Measurements from ENCODE around the gene PSME3. TPM values are rescaled to one million over a fixed set of nuclear protein-coding genes. Genes with fewer than 3 reads are reported as not detected.

PSME3 gene
- total and polyA plus RNA-seq, 2 experiments from 2014 or later, result 86.4 to 99.5 TPM

DNA sequence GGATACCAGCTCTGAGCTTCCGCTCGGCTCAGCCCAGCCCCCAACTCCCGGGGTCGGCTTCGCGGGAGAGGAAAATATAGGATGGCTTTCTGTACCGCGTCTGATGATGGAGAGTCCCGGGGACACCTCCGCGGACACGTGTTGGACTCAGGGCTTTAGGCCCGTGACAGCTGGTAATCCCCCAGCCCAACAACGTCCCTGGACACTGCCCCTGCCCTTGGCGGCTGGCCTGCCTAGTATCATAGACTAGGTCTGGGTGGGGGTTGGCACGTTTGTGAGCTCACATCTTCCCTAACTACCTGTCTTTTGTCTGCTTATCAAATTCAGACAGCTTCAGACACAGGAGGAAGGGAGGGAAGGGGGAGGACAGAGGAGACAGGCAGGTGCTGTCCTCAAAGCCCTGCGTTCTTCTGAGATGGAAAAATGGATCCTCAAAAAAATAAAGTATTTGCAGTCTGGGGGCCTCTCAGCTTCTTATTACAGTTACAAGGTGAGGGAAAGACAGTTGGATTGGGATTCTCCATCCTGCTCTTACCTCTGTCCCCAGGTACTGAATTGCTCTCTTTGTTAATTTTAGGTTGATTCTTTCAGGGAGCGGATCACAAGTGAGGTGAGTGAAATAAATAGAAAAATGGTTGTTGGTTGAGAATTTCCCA lies 698 bp downstream of the PSME3 start:
- peaks cover 37% of the 10 kb centered on the region for H3K79me2 ChIP-seq
- H3K9me2 ChIP-seq (replicated peaks; ENCODE audit: insufficient read depth), result no peaks in the 10 kb centered on the region

DNA sequence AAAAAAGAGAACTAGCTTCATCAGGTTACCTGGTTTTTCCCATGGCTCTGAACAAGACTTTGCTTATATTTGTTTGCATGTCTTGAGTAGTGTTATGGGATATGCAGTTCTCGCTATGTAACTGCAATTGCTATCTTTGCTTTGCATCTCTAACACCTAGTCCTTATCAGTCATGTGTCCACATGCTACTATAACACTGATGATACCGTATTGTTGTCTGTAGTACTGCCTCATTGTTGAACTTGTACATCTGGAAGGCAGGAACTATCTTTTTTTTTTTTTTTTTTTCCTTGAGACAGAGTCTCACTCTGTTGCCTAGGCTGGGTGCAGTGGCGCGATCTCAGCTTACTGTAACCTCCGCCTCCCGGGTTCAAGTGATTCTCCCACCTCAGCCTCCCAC lies 2.5 kb downstream of the PSME3 start:
- Histone ChIP-seq H3K79me2 (peaks cover 37% of the 10 kb centered on the region), H4K20me1 (ENCODE audit: insufficient read depth, poor library complexity, severe bottlenecking) (no peaks in the 10 kb centered on the region), H3K36me3 (replicated peaks; ENCODE audit: insufficient read depth, low read depth) (no peaks in the 10 kb centered on the region), H3K27ac (no peak overlapping the region), H3K27me3 (no peaks in the 10 kb centered on the region), H3K4me3 (no peak overlapping the region), H3K9me3 (ENCODE audit: low read depth) (no peaks in the 10 kb centered on the region), H2AFZ (no peak overlapping the region), H3K9me2 (replicated peaks; ENCODE audit: insufficient read depth) (no peaks in the 10 kb centered on the region), H3K4me1 (ENCODE audit: insufficient read depth) (peaks cover 6% of the 10 kb centered on the region), H3K4me2 (no peak overlapping the region)
- WGBS (ENCODE audit: low lambda C conversion rate, missing lambda C conversion rate), result 97% methylated on average over 6 of the region's 6 CpGs
- no peak for TF ChIP-seq EZH2phosphoT487 (IDR thresholded peaks at IDR 0.05; ENCODE audit: low read depth, severe bottlenecking, unreplicated experiment)
- TF ChIP-seq, protein P1, sequence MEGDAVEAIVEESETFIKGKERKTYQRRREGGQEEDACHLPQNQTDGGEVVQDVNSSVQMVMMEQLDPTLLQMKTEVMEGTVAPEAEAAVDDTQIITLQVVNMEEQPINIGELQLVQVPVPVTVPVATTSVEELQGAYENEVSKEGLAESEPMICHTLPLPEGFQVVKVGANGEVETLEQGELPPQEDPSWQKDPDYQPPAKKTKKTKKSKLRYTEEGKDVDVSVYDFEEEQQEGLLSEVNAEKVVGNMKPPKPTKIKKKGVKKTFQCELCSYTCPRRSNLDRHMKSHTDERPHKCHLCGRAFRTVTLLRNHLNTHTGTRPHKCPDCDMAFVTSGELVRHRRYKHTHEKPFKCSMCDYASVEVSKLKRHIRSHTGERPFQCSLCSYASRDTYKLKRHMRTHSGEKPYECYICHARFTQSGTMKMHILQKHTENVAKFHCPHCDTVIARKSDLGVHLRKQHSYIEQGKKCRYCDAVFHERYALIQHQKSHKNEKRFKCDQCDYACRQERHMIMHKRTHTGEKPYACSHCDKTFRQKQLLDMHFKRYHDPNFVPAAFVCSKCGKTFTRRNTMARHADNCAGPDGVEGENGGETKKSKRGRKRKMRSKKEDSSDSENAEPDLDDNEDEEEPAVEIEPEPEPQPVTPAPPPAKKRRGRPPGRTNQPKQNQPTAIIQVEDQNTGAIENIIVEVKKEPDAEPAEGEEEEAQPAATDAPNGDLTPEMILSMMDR (IDR thresholded peaks at IDR 0.05; ENCODE audit: poor library complexity), result no peak
- no peak for TF ChIP-seq EZH2 (IDR thresholded peaks at IDR 0.05; ENCODE audit: borderline replicate concordance)
- DNase-seq (ENCODE audit: low spot score), result no peak

More for the DNA sequence above, 698 bp downstream of the PSME3 start:
- Histone ChIP-seq H3K4me3 (peak overlapping the region; percentile 47), H3K27me3 (no peaks in the 10 kb centered on the region), H3K36me3 (replicated peaks; ENCODE audit: insufficient read depth, low read depth) (no peaks in the 10 kb centered on the region), H3K9me3 (ENCODE audit: low read depth) (no peaks in the 10 kb centered on the region), H4K20me1 (ENCODE audit: insufficient read depth, poor library complexity, severe bottlenecking) (no peaks in the 10 kb centered on the region), H3K4me1 (ENCODE audit: insufficient read depth) (peaks cover 6% of the 10 kb centered on the region), H3K4me2 (peak overlapping the region; percentile 88), H3K27ac (peak overlapping the region; percentile 89), H2AFZ (peak overlapping the region; percentile 92)
- TF ChIP-seq, protein P1 (IDR thresholded peaks at IDR 0.05; ENCODE audit: poor library complexity), result no peak
- TF ChIP-seq EZH2 (IDR thresholded peaks at IDR 0.05; ENCODE audit: borderline replicate concordance) (no peak), EZH2phosphoT487 (IDR thresholded peaks at IDR 0.05; ENCODE audit: low read depth, severe bottlenecking, unreplicated experiment) (no peak)
- 6% methylated on average over 18 of the region's 18 CpGs for WGBS (ENCODE audit: low lambda C conversion rate, missing lambda C conversion rate)
- DNase-seq (ENCODE audit: low spot score), result peak; percentile 28

DNA sequence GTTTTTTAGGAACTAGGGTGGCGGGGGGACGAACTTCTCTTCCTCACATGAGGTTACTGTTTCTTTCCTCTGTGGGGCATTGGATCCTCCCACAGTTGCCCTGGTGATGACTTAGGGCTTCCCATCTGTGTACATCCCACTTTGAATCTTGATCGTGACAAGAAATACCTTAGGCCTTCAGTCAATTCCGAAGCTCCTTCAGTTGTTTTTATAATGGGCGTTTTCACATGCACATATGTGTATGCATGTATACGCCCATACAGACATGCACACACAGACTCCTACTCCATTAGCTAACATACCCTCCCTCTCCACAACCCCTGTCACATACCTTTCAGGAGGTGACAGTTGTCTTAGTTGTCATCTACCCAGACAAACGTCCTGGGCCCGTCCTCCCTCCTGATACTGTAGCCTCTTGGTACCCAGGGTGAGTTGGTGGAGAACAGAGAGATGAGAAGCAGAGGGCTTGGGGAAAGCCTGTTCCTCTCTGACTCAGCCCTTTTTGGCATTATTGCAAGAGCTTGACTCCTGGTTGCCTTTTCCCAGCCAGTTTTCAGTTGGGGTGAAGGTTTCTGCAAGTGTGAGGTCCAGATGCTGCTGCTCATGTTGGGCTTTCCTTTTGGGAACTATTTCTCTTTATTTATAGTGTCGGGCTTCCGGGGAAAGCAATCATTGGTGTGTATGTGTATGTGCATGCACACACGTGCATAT lies 8.9 kb downstream of the PSME3 start:
- Histone ChIP-seq H3K79me2 (no peaks in the 10 kb centered on the region), H3K36me3 (replicated peaks; ENCODE audit: insufficient read depth, low read depth) (no peaks in the 10 kb centered on the region), H3K9me2 (replicated peaks; ENCODE audit: insufficient read depth) (no peaks in the 10 kb centered on the region), H2AFZ (no peak overlapping the region), H3K4me2 (no peak overlapping the region), H3K4me3 (no peak overlapping the region), H3K4me1 (ENCODE audit: insufficient read depth) (no peaks in the 10 kb centered on the region), H3K27me3 (no peaks in the 10 kb centered on the region), H3K27ac (no peak overlapping the region), H4K20me1 (ENCODE audit: insufficient read depth, poor library complexity, severe bottlenecking) (no peaks in the 10 kb centered on the region), H3K9me3 (ENCODE audit: low read depth) (no peaks in the 10 kb centered on the region)
- no peak for TF ChIP-seq EZH2 (IDR thresholded peaks at IDR 0.05; ENCODE audit: borderline replicate concordance)
- TF ChIP-seq, protein P1 (IDR thresholded peaks at IDR 0.05; ENCODE audit: poor library complexity), result no peak
- TF ChIP-seq EZH2phosphoT487 (IDR thresholded peaks at IDR 0.05; ENCODE audit: low read depth, severe bottlenecking, unreplicated experiment), result no peak
- no peak for DNase-seq (ENCODE audit: low spot score)
- WGBS (ENCODE audit: low lambda C conversion rate, missing lambda C conversion rate), result 88% methylated on average over 11 of the region's 11 CpGs
